Activated CD4-positive, alpha-beta T cell treated with anti-CD3 and anti-CD28 coated beads for 36 hours (primary cell): ENCODE data around the gene TUBA3D. TPM values are rescaled to one million over a fixed set of nuclear protein-coding genes. Genes with fewer than 3 reads are reported as not detected.
"Not testable (repeated sequence)": the region's sequence is repeated elsewhere in the genome, so short reads cannot be mapped to it uniquely, and the experiment has no call there.

ENCODE experiments used
- ATAC-seq: fragments of 200-7000 bp; cut with Tn5 transposase; one replicate; pipeline ENCODE4 v1.10.0; 2021; ENCODE audit warnings: mild to moderate bottlenecking, moderate library complexity
- CTCF ChIA-PET: fragments of 350-600 bp; sonication (Branson Sonifier 250); formaldehyde crosslinking; loops from one replicate; lab custom pipeline; 2021; ENCODE audit warnings: antibody characterized with exemption; lab: Charles Lee
- POLR2A ChIA-PET: fragments of 350-600 bp; sonication (Branson Sonifier 250); formaldehyde crosslinking; loops from one replicate; lab custom pipeline; 2021; ENCODE audit warnings: antibody characterized with exemption, inconsistent platforms; lab: Charles Lee
- DNase-seq: peaks from one replicate; pipeline ENCODE4 v3.0.0-alpha.2; 2020
- H3K27ac Mint-ChIP-seq: one replicate; pipeline ENCODE4 v1.8.0; 2021; ENCODE audit warnings: mixed read lengths
- H3K27me3 Mint-ChIP-seq: one replicate; pipeline ENCODE4 v1.8.0; 2021; ENCODE audit warnings: mixed read lengths
- H3K36me3 Mint-ChIP-seq: one replicate; pipeline ENCODE4 v1.8.0; 2021; ENCODE audit warnings: low read depth, mixed read lengths
- H3K4me1 Mint-ChIP-seq: one replicate; pipeline ENCODE4 v1.8.0; 2021; ENCODE audit warnings: mixed read lengths
- H3K4me3 Mint-ChIP-seq: one replicate; pipeline ENCODE4 v1.8.0; 2021; ENCODE audit warnings: mild to moderate bottlenecking, moderate library complexity, mixed read lengths
- H3K9me3 Mint-ChIP-seq: one replicate; pipeline ENCODE4 v1.8.0; 2021; ENCODE audit warnings: low read depth, mixed read lengths
- intact Hi-C, 2 experiments: fragments of 100-400 bp; cut with DNase I in 1 of 2; cut with micrococcal nuclease in 1 of 2; formaldehyde crosslinking; loops; one replicate each; pipeline versions ENCODE4 v1.14.2 to v1.15.1; 2022 to 2024; cut with DNase I, micrococcal nuclease
- total RNA-seq, 2 experiments: library from RNA; stranded (reverse); gene quantifications; one replicate each; pipeline ENCODE4 v1.2.3, GENCODE V29; 2021

TUBA3D gene
- total RNA-seq, 2 experiments from 2014 or later, result not detected

- Mint-ChIP-seq H3K4me1 (no peaks in the 10 kb centered on the region), H3K9me3 (no peaks in the 10 kb centered on the region), H3K27ac (peak overlapping the region; percentile 19), H3K36me3 (peaks cover 15% of the 10 kb centered on the region), H3K27me3 (no peaks in the 10 kb centered on the region), H3K4me3 (no peak overlapping the region)
- DNase-seq (no peak), ATAC-seq (no peak)
- intact Hi-C loops, result no loop called here
- ChIA-PET CTCF (no interaction called here), POLR2A (no interaction called here)
These were observed 41.4 kb downstream of the TUBA3D start for GRCh38 chr2:131517106-131517831.

- H3K9me3 Mint-ChIP-seq, DNase-seq, H3K27me3 Mint-ChIP-seq, H3K4me1 Mint-ChIP-seq, CTCF ChIA-PET, H3K4me3 Mint-ChIP-seq, intact Hi-C loops, ATAC-seq, H3K27ac Mint-ChIP-seq, POLR2A ChIA-PET: not testable (repeated sequence)
- H3K36me3 Mint-ChIP-seq, result peaks cover 12% of the 10 kb centered on the region
These were observed 41.9 kb downstream of the TUBA3D start for GRCh38 chr2:131517856-131518255.

- H3K4me1 Mint-ChIP-seq, CTCF ChIA-PET, H3K27ac Mint-ChIP-seq, DNase-seq, H3K27me3 Mint-ChIP-seq, H3K4me3 Mint-ChIP-seq, ATAC-seq, POLR2A ChIA-PET, H3K9me3 Mint-ChIP-seq, intact Hi-C loops: not testable (repeated sequence)
- H3K36me3 Mint-ChIP-seq, result peaks cover 12% of the 10 kb centered on the region
These were observed 42.6 kb downstream of the TUBA3D start for GRCh38 chr2:131518531-131518930.

GRCh38 chr2:131519466-131519865 lies 43.5 kb downstream of the TUBA3D start:
- no peaks in the 10 kb centered on the region for H3K9me3 Mint-ChIP-seq
- H3K4me1 Mint-ChIP-seq, result no peaks in the 10 kb centered on the region
- H3K27ac Mint-ChIP-seq, result no peak overlapping the region
- no peaks in the 10 kb centered on the region for H3K27me3 Mint-ChIP-seq
- intact Hi-C loops, result no loop called here
- CTCF ChIA-PET, result no interaction called here
- no peak overlapping the region for H3K4me3 Mint-ChIP-seq
- ATAC-seq (no peak), DNase-seq (no peak)
- POLR2A ChIA-PET, result interaction anchor here (0.6 kb wide), 1 partner anchor 478 kb away, joined by 3 read pairs; no protein-coding TSS in a partner anchor
- H3K36me3 Mint-ChIP-seq, result peaks cover 12% of the 10 kb centered on the region

- H3K4me3 Mint-ChIP-seq, DNase-seq, H3K4me1 Mint-ChIP-seq, CTCF ChIA-PET, H3K27ac Mint-ChIP-seq, ATAC-seq, H3K27me3 Mint-ChIP-seq, intact Hi-C loops, H3K9me3 Mint-ChIP-seq: not testable (repeated sequence)
- peaks cover 12% of the 10 kb centered on the region for H3K36me3 Mint-ChIP-seq
- POLR2A ChIA-PET, result interaction anchor here (0.6 kb wide), 1 partner anchor 479 kb away, joined by 3 read pairs; no protein-coding TSS in a partner anchor
These were observed 44.1 kb downstream of the TUBA3D start for GRCh38 chr2:131519871-131520470.

GRCh38 chr2:131520526-131520925 lies 44.6 kb downstream of the TUBA3D start:
- H3K9me3 Mint-ChIP-seq, result no peaks in the 10 kb centered on the region
- POLR2A ChIA-PET, result no interaction called here
- DNase-seq (no peak), ATAC-seq (no peak)
- H3K27me3 Mint-ChIP-seq, result no peaks in the 10 kb centered on the region
- H3K4me3 Mint-ChIP-seq, result no peak overlapping the region
- CTCF ChIA-PET, result no interaction called here
- intact Hi-C loops, result no loop called here
- peaks cover 12% of the 10 kb centered on the region for H3K36me3 Mint-ChIP-seq
- no peaks in the 10 kb centered on the region for H3K4me1 Mint-ChIP-seq
- H3K27ac Mint-ChIP-seq, result no peak overlapping the region

GRCh38 chr2:131521524-131521923 lies 45.6 kb downstream of the TUBA3D start:
- DNase-seq, H3K9me3 Mint-ChIP-seq, H3K36me3 Mint-ChIP-seq, intact Hi-C loops, H3K27ac Mint-ChIP-seq, H3K4me1 Mint-ChIP-seq, H3K4me3 Mint-ChIP-seq, H3K27me3 Mint-ChIP-seq, ATAC-seq, POLR2A ChIA-PET: not testable (repeated sequence)
- CTCF ChIA-PET, result interaction anchor here (1.2 kb wide), 1 partner anchor 28 kb away, joined by 3 read pairs; no protein-coding TSS in a partner anchor

GRCh38 chr2:131521961-131522781 lies 46.3 kb downstream of the TUBA3D start:
- DNase-seq (no peak), ATAC-seq (no peak)
- H3K9me3 Mint-ChIP-seq, result no peaks in the 10 kb centered on the region
- peaks cover 5% of the 10 kb centered on the region for H3K36me3 Mint-ChIP-seq
- H3K27me3 Mint-ChIP-seq, result no peaks in the 10 kb centered on the region
- ChIA-PET CTCF (interaction anchor here (1.2 kb wide), 1 partner anchor 29 kb away, joined by 3 read pairs; no protein-coding TSS in a partner anchor), POLR2A (interaction anchor here (0.7 kb wide), 1 partner anchor 28 kb away, joined by 3 read pairs; no protein-coding TSS in a partner anchor)
- no peak overlapping the region for H3K27ac Mint-ChIP-seq
- H3K4me1 Mint-ChIP-seq, result no peaks in the 10 kb centered on the region
- intact Hi-C loops, result no loop called here
- no peak overlapping the region for H3K4me3 Mint-ChIP-seq

- H3K4me1 Mint-ChIP-seq, ATAC-seq, H3K27me3 Mint-ChIP-seq, CTCF ChIA-PET, H3K9me3 Mint-ChIP-seq, H3K36me3 Mint-ChIP-seq, H3K27ac Mint-ChIP-seq, POLR2A ChIA-PET, H3K4me3 Mint-ChIP-seq, DNase-seq: not testable (repeated sequence)
- intact Hi-C loops, result loop anchor here in 1 of 2 experiments (5.0 kb wide), 1 partner anchor 113 kb away; no protein-coding TSS in a partner anchor
These were observed 49.3 kb downstream of the TUBA3D start for GRCh38 chr2:131525256-131525655.

- H3K36me3 Mint-ChIP-seq, H3K4me1 Mint-ChIP-seq, H3K27me3 Mint-ChIP-seq, H3K9me3 Mint-ChIP-seq, POLR2A ChIA-PET: not testable (repeated sequence)
- DNase-seq (peak; percentile 87), ATAC-seq (peak; percentile 88)
- intact Hi-C loops, result loop anchor here (1.0 to 5.0 kb wide), 2 partner anchors 35 to 115 kb away; partner anchors contain the start of gene MZT2A (in 2 of the 2)
- CTCF ChIA-PET, result interaction anchor here (0.6 kb wide), 1 partner anchor 19 kb away, joined by 3 read pairs; no protein-coding TSS in a partner anchor
- Mint-ChIP-seq H3K27ac (peak within 1 kb of the TSS; percentile 69), H3K4me3 (peak within 1 kb of the TSS; percentile 71)
These were observed 51.4 kb downstream of the TUBA3D start, which contains the start of gene CCDC74A for GRCh38 chr2:131527131-131528001. TSS of gene CCDC74A (plus strand) at chr2:131527888. CDS start at chr2:131527971, 83 bp downstream.
